Left ventricle myocardium superior (tissue), 1 donor: ENCODE results near the gene UBTD2. TPM values are rescaled to one million over a fixed set of nuclear protein-coding genes. Genes with fewer than 3 reads are reported as not detected.

Experiments
- ATAC-seq: fragments of 200-7000 bp; cut with Tn5 transposase; one replicate; pipeline ENCODE4 v1.9.1; 2020; ENCODE audit warnings: mild to moderate bottlenecking, moderate library complexity
- DNase-seq: peaks from one replicate; pipeline ENCODE4 v3.0.0-alpha.2; 2020
- intact Hi-C: fragments of 100-400 bp; cut with micrococcal nuclease; formaldehyde crosslinking; loops from one replicate; pipeline ENCODE4 v1.11.0; 2022
- total RNA-seq: library from RNA; stranded (reverse); fragmentation: NEBNext Ultra II Directional; extraction: Animal tissue kit (Norgen Biotek cat#: 25700); gene quantifications from one replicate; pipeline ENCODE4 v1.2.1, GENCODE V29; 2021
- donor health status: DM: no; HTN: yes; CAD: no; lungs with severe emphysema.

Gene UBTD2
- total RNA-seq, 1 donor from 2014 or later, result 8.7 TPM

DNA sequence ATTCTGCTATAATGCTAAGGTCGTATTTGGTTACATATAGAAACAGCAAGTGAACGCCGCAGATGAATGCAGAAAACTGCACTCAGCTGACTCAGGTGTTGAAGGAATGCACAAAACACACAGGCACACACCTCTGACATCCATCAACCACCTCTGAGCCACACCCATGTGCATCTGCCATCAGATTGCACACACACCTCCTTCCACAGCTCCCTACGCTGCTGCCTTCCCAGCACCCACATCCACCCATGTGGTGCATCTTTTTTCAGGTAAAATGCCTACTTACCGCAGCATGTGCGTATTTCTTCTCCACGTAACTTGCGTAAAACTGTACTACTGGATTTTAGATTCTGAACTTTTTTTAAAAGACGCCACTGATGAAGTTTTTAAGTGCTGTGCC, 102.6 kb downstream of the UBTD2 start:
- DNase-seq (no peak), ATAC-seq (no peak)
- intact Hi-C loops, result no loop called here

GRCh38 chr5:172178991-172179989, 104.3 kb downstream of the UBTD2 start:
- DNase-seq, result no peak
- intact Hi-C loops, result no loop called here
- peak; percentile 45 for ATAC-seq

- ATAC-seq, result no peak
- DNase-seq, result no peak
- intact Hi-C loops, result no loop called here
These were observed 105.1 kb downstream of the UBTD2 start for GRCh38 chr5:172178301-172178987.

DNA sequence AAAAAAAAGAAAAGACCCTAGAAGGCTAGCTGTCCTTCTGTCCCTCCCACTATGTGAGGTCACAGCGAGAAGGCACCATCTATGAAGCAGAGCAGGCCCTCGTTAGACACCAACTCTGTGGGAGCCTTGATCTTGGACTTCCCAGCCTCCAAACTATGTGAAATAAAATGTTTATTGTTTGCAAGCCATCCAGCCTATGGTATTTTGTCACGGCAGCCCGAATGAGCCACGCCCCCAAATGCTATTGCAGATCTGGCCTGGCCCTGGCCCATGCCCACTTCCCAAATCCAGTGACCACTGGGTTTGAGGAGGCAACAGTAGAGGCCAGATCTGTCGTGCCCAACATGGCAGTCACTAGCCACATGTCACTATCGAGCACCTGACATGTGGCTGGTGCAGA, 106.4 kb downstream of the UBTD2 start:
- intact Hi-C loops, result no loop called here
- DNase-seq (no peak), ATAC-seq (no peak)

- intact Hi-C loops, result no loop called here
- ATAC-seq (peak; percentile 39), DNase-seq (peak; percentile 73)
These were observed 108.3 kb downstream of the UBTD2 start for GRCh38 chr5:172175263-172175719.

GRCh38 chr5:172173564-172174153, 109.9 kb downstream of the UBTD2 start:
- intact Hi-C loops, result no loop called here
- no peak for ATAC-seq

GRCh38 chr5:172172912-172173563, 110.5 kb downstream of the UBTD2 start:
- intact Hi-C loops, result no loop called here
- DNase-seq, result peak; percentile 74
- peak; percentile 70 for ATAC-seq

More at GRCh38 chr5:172173564-172174153, 109.9 kb downstream of the UBTD2 start:
- no peak for DNase-seq

- intact Hi-C loops, result no loop called here
- ATAC-seq, result no peak
- no peak for DNase-seq
These were observed 112.4 kb downstream of the UBTD2 start for GRCh38 chr5:172171118-172171517.

- intact Hi-C loops, result no loop called here
- peak; percentile 78 for ATAC-seq
- peak; percentile 60 for DNase-seq
These were observed 113.3 kb downstream of the UBTD2 start for GRCh38 chr5:172170251-172170701.

DNA sequence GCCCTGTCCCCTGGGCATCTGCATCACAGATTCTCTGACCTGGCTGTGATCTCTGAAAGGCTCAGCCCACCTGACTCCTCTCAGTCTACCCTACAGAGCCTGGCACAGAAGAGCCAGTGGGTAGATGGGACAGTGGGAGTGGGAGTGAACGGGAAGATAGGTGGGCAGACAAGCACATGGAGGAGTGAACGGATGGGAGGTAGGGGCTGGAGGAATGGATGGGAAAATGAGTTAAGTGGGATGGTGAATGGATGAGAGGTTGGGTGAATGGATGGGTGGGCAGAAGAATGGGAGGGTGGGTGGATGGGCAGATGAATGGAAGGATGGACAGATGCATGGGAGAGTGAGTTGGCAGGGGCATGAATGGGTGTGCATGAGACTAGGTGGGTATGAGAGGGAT, 114.3 kb downstream of the UBTD2 start:
- DNase-seq (no peak), ATAC-seq (no peak)
- intact Hi-C loops, result no loop called here

DNA sequence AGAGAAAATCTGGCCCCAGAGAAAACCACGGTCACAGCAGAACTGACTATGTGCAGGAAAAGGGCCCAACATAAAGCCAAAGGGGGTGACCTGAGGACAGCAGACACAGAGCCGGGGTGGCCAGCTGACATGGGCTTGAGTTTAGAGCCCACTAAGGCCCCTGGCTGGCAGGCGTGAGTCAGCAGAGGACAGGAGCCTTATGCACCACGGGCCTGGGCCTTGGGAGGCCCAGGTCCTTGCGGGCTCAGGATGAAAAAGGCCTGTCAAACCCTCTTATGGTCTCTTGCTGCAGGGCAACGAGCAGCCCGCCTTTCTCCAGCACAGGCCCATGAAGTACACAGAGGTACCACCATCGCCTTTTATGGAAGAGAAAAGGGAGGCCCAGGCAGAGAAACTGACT, 115.3 kb downstream of the UBTD2 start:
- no peak for ATAC-seq
- intact Hi-C loops, result no loop called here
- DNase-seq, result no peak

DNA sequence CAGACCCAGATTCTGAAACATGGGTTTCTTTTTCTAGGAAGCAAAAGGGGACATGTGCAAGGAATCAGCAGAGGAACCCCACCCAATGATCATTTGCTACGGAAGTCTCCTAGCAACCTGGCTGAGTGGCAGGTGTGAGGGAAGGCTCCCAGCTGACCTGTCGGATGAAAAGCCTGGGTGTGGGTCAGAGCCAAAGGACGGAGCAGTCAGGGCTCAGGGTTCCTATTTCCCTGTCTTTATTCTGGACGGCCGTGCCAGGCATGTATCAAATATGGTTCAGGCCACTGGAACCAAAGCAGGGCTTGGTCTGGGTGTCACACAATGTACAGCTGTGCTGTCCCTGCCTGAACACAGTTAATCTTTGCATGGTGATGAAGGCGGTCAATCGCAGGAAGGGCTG, 115.7 kb downstream of the UBTD2 start:
- ATAC-seq (peak; percentile 69), DNase-seq (peak; percentile 71)
- intact Hi-C loops, result no loop called here

GRCh38 chr5:172166030-172166826, 117.3 kb downstream of the UBTD2 start:
- DNase-seq (no peak), ATAC-seq (no peak)
- intact Hi-C loops, result no loop called here

GRCh38 chr5:172165465-172165864, 118.1 kb downstream of the UBTD2 start:
- DNase-seq, result no peak
- intact Hi-C loops, result no loop called here
- no peak for ATAC-seq

DNA sequence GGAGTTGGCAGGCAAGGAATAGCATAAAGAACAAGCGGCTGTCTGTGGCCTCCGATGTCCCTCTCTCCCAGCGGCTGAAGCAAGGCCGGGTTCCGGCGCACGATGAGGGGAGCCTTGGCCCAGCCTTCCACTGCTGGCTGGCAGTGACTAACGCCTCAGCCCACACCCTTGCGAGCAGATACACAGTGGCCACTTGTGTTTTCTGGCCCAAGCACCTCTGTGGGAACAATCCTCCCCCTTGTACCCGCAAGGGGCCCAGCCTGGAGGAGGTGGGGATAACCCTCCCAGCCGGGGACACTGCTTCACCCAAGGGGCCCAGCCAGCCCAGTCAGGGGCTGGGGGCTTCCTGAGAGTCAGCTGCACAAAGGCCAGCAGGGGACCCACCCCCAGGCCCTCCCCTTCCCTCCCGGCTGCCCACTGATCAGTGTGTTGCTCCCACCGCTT, 118.8 kb downstream of the UBTD2 start:
- intact Hi-C loops, result no loop called here
- peak; percentile 68 for ATAC-seq
- peak; percentile 74 for DNase-seq

- peak; percentile 70 for ATAC-seq
- DNase-seq, result peak; percentile 61
- intact Hi-C loops, result no loop called here
These were observed 120.2 kb downstream of the UBTD2 start for GRCh38 chr5:172163346-172163745.

DNA sequence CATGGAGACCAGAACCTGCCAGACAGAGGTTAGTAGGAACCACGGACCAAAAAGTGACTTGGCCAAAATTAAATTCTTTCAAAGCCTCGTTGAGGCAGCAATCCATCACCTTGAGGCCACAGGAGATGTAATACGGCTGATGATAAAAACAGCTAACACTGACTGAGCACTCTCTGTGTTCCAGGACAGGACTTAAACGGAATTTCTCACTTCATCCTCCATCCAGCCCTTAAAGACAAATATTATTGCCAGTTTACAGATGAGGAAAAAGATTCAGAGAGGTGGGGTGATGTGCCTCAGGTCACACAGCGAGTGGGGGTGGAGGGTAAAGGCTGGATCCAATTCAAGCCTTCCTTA, 120.6 kb downstream of the UBTD2 start:
- ATAC-seq, result no peak
- intact Hi-C loops, result no loop called here
- DNase-seq, result no peak

- intact Hi-C loops, result no loop called here
- no peak for ATAC-seq
These were observed 121.1 kb downstream of the UBTD2 start for GRCh38 chr5:172162323-172162986.

More at GRCh38 chr5:172162323-172162986, 121.1 kb downstream of the UBTD2 start:
- no peak for DNase-seq
